PC-9 (cell line): ENCODE results near the gene SCO1.

Experiments
- CTCF ChIP-seq: fragments of 200-600 bp; sonication (generic); conservative IDR thresholded peaks from 2 replicates; pipeline ENCODE4 v1.6.1; 2017; ENCODE audit warnings: mixed run types, antibody characterized with exemption, mild to moderate bottlenecking, moderate library complexity
- EZH2 ChIP-seq: fragments of 200-600 bp; sonication (generic); IDR thresholded peaks from 2 replicates; pipeline ENCODE4 v1.8.0; 2017; ENCODE audit warnings: antibody characterized with exemption, low read depth

- TF ChIP-seq CTCF (no peak), EZH2 (no peak)
Measured at GRCh38 chr17:10735821-10736220, 38.5 kb upstream of the SCO1 start.
